GM18508 (cell line): ENCODE results near the gene RTCA.
"Not testable (repeated sequence)": the region's sequence is repeated elsewhere in the genome, so short reads cannot be mapped to it uniquely, and the experiment has no call there.

ENCODE experiments used
- ATAC-seq: cut with Tn5 transposase; IDR thresholded peaks from one replicate; pipeline ENCODE4 v1.9.1; 2021; ENCODE audit warnings: moderate number of reproducible peaks; ENCODE audit not compliant: insufficient read depth, unreplicated experiment

The RTCA gene

DNA sequence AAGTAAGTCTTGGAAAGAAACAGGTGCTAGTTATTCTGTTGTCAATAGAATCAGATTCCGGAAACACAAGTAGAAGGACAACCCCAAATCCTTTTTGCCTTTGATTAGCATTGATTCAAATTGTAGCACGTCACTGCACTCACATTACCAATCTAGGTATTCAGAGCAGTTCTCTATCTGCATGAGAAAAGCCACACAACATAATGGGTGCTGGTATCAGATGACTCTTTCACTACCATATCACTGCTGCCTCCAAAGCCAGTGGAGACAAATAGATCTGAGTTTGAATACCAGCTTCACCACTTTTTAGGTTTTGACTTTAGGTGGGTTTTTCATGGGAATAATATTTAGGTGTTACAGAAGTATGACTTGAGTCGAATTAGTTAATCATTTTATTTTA lies 38.9 kb downstream of the RTCA start:
- ATAC-seq: no peak

DNA sequence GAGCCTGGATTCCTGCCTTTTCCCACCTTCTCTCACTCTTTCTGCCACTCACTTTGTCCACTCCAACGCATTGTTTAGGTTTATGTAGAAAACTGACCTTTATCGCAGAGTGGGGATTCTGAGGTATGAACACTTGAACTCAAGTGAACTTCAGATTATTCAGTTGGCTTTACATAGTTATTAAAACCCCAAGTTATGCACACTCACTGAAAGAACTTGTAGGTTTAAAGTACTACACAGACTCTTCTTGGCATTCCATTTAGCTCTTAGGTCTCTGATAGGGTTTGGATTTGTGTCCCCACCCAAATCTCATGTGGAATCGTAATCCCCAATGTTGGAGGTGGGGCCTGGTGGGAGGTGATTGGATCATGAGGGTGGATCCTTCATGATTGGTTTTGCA lies 39.9 kb downstream of the RTCA start:
- ATAC-seq: no peak

DNA sequence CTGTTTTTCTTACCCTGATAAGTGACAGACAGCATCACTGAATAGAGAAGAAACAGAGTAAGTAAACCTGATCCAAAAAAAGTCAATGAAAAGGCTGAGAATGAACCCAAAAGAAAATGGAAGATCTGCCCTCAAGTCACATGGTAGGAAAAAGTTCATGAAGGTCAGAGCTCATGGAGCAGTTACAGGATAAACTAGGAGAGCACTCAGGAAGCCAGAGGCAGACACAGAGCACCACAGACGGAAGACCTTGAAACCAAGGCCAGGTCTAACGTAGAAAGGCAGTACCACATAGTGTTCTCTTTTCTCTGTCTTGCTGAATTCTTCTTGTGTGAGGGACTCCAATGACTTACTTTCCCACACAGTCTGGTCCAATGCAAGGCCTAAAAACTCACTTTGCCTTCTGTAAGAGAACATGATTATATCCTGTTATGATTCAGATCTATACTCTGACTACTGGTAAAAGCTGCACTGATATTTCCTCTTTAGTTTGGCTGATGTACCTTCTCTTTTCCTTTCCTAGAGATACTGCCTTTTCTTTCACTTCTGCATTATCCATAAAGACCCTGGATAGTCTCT lies 40.8 kb downstream of the RTCA start:
- no peak for ATAC-seq

DNA sequence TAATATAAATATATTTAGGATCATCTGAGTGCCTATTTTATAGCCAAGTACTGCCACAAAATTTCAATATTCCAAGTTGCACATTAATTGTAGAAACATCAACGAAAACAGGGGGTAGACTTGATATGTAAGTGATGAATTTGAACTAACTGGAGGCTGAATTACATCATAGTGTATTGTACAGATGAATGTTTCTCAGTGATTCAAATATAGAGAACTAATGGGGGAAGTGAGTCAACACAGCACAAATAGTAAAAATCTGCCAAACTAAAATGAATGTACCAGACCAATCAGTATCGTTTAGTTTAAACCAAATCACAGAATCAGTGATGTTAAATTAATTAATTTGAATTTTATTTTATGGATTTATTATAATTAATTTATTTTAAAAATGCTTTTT lies 42.8 kb downstream of the RTCA start:
- ATAC-seq: no peak

DNA sequence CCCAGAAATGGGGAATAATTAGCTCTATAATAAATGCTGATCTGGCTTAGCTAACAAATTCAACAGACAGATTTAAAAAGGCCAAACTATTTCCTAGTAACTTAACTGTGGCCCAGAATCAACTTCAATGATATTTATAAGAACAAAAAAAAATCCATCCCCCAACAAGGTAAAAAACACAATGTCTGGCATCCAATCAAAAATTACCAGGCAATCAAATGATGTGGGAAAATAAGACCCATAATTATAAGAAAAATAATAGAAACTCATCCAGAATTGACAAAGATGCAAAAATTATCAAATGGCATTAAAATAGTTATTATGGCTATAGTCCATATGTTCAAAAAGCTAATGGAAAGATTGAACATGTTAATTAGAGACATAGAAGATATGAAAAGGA lies 43.8 kb downstream of the RTCA start:
- ATAC-seq: no peak

DNA sequence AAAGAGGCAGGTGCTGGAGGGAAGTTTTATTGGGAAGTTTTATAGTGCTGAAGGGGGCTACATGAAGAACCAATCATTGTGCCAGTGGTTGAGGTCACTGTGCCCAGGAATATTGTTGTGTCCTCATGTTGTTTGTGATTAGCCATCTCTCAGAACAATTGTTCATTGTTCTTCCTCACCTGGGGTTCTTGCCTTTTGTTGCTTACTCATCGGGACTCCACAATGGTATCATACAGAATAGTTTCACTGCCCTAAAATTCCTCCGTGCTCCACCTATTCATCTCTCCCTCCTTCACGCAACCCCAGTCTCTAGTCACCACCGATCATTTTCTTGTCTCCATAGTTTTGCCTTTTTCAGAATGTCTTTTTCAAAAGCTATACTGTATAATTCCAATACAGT lies 47.4 kb downstream of the RTCA start:
- ATAC-seq: no peak

DNA sequence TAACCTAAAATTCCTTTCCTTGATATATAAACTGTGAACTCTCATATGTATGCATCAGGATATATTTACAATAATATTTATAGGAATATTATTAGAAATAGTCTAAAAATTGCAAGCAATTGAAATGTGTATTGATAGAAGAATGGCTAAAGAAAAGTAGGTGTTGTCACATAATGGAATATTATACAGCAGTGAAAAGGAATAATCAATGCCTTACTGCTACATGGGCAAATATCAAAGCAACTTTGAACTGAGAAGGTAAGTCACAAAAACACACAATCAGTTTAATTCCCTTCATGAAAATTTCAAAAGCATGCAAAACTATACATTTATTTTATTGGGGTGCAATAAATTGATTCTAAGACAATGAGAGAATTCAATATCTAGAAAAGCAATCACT lies 50.6 kb downstream of the RTCA start:
- ATAC-seq: no peak

DNA sequence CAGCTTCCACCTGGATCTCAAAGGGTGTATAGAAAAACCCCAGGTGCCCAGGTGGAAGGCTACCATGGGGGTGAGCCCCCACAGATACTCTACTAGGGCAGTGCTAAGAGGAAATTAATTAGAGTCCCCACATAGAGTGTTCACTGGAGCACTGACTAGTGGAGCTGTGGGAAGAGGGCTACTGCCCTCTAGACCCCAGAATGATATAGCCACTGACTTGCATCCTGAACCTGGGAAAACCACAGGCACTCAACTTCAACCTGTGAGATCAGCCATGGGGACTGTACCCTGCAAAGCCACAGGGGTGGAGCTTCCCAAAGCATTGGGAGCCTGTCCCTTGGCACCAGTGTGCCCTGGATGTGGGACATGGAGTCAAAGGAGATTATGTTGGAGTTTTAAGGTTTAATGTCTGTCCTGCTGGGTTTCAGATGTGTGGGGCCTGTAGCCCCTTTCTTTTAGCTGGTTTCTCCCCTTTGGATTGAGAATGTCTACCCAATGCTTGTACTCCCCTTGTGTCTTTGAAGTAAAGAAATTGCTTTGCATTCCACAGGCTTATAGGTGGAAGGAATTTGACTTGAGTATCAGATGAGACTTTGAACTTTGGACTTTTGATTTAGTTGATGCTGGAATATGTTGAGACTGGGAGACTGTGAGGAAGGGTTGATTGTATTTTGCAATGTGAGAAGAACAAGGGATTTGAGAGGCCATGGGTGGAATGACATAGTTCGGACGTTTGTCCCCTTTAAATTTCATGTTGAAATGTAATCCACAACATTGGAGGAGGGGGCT lies 54.5 kb downstream of the RTCA start:
- ATAC-seq: no peak

DNA sequence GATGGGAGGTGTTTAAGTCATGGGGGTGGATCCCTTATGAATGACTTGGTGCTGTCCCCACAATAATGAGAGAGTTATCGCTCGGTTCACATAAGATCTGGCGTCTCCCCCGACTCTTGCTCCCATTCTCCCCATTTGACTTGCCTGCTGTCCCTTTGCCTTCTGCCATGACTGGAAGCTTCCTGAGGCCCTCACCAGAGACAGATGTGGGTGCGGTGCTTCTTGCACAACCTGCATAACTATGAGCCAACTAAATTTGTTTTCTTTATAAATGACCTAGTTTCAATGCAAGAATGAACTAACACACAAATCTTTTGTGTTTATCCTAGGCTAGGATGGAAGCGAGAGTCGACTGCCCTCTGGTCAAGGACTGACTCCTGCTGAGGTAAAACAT lies 55.1 kb downstream of the RTCA start:
- no peak for ATAC-seq

DNA sequence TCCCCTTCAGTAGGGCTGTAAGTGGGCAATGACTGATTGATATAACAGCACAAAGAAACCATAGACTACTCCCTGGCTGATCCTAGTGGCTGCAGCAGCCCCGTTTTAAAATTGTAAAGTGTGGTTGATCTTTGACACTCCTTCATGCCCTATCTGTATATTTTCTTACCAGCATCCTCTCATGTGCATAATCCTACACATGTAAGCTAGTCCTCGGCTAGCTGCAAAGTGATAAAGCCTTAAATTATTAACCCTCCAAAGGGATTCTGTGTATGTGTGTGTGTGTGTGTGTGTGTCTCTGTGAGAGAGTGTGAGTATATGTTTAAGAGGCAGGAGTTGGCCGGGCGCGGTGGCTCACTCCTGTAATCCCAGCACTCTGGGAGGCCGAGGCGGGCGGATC lies 55.5 kb downstream of the RTCA start:
- ATAC-seq: no peak

DNA sequence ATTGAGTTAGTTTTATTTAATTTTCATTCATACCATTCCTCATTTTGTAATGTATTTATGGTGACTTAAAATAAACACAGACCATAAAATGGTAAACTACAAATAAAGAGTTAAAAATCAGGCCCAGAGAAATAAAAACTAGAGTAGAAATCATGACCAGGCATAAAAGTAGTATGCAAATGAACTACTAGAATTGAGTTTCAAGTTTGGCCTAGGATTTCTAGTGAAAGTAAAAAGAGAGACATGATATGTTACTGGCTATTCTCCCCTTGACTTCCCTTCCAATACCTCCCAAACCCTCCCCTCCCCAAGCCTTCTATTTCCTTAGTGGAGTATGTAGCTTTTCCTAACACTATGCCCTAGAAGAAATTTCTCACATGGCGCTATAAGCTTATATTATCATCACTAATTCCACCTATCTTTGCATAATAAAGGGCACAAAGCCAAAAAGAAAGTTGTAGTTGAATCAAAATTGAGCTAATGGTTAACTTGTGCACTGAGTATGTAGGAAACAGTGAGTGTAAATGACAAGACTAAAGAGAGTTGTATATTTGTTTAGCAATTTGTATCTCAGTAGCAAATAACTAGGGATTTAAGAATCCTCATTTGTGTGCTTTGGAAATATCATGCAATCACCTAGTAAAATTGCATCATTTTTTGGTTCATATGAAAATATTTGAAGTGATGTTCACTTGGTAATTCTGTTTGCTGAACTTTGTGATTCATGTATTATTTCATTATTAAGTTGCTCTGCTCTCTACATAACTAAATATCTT lies 56.6 kb downstream of the RTCA start:
- ATAC-seq: no peak

DNA sequence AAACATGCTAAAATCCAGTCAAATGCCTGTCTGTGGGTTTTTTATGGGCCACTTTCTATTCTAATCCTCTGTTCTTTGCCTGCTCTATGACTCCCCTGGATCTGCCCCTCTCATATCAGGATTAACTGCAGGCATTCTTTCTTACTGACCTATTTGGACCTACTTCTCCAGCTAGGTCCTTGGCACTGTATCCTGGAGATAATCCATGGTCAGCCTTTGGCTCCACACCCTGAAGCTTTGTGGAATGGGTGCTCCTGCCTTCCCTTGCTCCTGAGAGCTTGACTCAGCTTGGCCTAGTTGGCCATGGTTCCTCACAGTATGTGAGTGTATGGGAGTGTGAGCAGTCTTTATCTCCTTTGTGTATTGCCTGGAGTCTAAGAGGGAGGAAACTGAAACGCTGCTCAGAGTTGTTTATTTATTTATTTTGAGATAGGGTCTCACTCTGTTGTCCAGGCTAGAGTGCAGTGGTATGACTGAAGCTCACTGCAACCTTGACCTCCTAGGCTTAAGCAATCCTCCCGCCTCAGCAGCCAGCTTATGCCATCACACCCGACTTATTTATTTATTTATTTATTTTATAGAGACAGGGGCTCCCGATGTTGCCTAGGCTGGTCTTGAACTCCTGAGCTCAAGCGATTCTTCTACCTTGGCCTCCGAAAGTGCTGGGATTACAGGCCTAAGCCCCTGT lies 57.5 kb downstream of the RTCA start:
- ATAC-seq: no peak

DNA sequence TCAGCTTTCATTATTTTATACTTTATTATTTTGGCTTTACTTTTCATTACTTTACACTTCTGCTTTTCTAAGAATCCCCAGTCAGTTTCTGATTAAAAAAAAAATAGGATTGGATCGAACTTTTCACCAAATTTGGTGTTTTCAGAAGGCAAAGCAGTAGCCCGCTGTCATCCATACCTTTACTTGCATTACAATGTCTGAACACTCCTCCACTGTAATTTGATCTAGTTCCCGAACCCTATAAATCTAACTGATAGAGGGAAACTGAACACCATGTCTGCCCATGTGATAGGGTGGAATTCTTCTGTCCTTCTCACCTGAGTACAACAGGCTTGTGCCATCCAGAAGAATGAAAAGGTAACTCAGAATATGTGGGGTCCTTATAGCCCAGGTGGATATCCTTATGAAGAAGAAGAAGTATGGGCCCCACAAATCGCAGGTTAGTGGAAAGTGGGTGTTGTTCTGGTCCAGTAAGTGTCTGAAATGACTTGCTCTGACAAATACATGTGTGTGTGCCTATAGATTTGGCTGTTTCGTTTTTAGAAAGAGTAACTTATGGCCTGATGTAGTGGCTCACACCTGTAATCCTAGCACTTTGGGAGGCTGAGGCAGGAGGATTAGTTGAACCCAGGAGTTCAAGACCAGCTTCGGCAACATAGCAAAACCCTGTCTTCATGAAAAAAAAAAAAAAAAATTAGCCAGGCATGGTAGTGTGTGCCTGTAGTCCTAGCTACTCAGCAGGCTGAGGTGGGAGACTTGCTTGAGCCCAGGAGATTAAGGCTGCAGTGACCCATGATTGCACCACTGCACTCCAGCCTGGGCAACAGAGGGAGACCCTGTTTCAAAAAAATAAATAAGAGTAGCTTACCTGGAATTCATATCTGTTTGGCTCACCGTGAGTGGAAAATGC lies 59.7 kb downstream of the RTCA start:
- no peak for ATAC-seq

DNA sequence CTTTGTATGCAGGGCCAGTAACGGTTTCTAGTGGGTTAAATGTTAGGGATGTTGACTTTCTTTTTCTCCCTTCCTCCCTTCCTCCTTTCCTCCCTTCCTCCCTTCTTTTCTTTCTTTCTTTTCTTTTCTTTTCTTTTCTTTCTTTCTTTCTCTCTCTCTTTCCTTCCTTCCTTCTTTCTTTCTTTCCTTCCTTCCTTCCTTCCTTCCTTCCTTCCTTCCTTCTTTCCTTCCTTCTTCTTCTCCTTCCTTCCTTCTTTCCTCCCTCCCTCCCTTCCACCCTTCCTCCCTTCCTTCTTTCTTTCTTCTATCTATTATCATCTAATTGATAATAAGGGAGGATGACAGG lies 60.3 kb downstream of the RTCA start:
- not testable (repeated sequence) for ATAC-seq

DNA sequence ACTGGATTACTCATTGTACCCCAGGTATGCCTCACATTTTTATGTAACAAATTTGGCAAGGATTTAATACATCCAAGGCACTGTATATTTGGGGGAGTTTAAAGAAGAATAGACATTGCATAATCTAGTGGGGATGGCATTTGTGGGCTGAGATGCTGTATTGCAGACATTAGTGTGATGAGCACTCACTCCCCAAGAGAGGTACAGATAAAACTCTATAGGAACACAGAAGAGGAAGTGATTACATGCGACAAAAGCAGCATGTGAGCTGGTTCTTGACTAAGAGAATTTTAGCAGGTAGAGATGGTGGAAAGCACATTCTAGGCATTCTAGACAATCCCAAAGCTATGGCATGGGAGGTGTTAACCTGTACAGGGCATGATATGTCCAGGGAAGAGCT lies 62.1 kb downstream of the RTCA start:
- ATAC-seq: no peak

DNA sequence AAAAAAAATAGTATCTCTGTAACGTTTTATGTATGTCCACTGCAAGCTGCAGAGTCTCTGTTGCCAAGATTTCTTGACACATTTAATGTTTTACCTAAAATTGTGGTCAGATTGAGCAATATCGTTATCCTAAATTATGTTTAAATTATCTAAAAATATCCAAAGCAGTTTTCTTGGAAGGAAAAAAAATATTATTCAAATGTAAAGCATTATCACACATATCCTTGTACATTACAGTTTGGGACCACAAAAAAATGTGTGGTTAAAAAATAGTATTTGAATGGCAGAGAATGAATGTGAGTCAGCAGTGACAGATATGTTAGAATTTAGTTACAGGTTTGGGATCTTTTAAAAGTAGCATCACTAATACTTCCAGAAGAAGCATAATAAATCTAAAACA lies 65.1 kb downstream of the RTCA start:
- ATAC-seq: not testable (repeated sequence)

DNA sequence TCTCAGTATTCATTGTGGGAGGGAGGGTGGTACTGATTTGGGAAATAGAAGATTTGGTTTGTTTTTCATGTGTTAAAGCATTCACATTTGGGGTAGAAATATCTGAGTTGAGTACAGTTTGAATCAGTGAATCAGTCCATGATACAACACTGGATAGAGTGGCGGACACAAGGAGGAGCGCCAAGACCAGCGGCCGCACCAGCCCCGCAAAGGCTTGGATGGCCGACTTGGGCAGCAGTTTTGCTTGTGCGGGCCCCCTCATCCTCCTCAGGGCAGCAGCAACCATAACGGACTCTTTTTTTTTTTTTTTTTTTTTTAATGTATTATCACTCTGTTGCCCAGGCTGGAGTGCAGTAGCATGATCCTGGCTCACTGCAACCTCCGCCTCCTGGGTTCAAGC lies 66.3 kb downstream of the RTCA start:
- no peak for ATAC-seq

DNA sequence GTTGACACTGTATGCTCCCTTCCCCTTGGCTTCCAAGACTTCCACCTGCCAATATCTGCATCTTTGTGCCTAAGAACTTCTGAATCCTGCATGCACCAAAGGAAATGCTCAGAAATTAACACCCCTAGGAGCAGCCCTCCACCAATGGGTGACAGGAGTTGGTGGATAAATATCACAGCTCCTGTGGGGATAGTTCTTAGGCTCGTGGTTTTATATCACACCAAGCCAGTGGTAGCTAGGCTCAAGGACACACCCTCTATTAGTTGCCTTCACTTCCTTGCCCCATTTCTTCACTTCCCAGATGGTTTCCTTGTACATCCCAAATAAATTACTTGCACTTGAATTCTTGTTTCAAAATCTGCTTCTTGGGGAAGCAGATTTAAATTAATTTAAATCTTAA lies 69.4 kb downstream of the RTCA start:
- no peak for ATAC-seq

DNA sequence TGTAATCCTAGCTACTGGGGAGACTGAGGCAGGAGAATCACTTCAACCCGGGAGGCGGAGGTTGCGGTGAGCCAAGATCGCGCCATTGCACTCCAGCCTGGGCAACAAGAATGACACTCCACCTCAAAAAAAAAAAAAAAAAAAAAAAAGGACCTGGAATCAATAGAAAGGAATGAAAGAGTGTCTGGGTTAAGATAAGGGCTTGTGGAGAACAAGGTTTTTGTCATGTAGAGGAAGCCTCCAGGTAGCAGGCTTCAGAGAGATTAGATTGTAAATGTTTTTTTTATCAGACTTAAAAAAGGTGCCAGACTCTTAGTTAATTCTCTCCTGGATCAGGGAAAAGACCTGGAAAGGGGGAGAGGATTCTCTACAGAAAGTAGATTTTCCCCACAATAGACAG lies 71.9 kb downstream of the RTCA start:
- ATAC-seq: not testable (repeated sequence)

DNA sequence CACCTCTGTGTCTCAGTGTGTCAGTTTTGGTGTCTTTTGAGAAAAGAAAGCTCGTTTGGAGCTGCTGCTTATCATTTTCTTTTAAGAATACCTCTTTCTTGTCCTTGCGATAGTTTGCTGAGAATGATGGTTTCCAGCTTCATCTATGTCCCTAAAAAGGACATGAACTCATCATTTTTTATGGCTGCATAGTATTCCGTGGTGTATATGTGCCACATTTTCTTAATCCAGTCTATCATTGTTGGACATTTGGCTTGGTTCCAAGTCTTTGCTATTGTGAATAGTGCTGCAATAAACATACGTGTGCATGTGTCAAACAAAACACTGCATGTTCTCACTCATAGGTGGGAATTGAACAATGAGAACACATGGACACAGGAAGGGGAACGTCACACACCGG lies 73.7 kb downstream of the RTCA start:
- not testable (repeated sequence) for ATAC-seq
